GM12892 (cell line): Measurements from ENCODE around the gene CRTAC1.

ENCODE experiments used
- POLR2A ChIP-seq: IDR thresholded peaks from 2 replicates; pipeline ENCODE4 v1.6.1; 2011; ENCODE audit warnings: low read depth, low read length, control low read depth
- POLR2AphosphoS5 ChIP-seq: IDR thresholded peaks from 2 replicates; pipeline ENCODE4 v1.6.1; 2011; ENCODE audit warnings: low read depth, low read length, control low read depth
- TAF1 ChIP-seq: IDR thresholded peaks from 2 replicates; pipeline ENCODE4 v1.6.1; 2011; ENCODE audit warnings: low read depth, mild to moderate bottlenecking, control low read depth, low read length, borderline replicate concordance

- TF ChIP-seq POLR2A = no peak
- TF ChIP-seq POLR2AphosphoS5 = no peak
- no peak for TF ChIP-seq TAF1
Measured at GRCh38 chr10:97852840-97853405, 177.5 kb downstream of the CRTAC1 start.
